Activated T-cell treated with anti-CD3 and anti-CD28 coated beads for 1 hour (primary cell): ENCODE results near the gene KRT14.
"Not testable (repeated sequence)": the region's sequence is repeated elsewhere in the genome, so short reads cannot be mapped to it uniquely, and the experiment has no call there.

Experiments
- DNase-seq: peaks from one replicate; pipeline ENCODE4 v3.0.0-alpha.2; 2020; ENCODE audit warnings: low read depth

The KRT14 gene

DNA sequence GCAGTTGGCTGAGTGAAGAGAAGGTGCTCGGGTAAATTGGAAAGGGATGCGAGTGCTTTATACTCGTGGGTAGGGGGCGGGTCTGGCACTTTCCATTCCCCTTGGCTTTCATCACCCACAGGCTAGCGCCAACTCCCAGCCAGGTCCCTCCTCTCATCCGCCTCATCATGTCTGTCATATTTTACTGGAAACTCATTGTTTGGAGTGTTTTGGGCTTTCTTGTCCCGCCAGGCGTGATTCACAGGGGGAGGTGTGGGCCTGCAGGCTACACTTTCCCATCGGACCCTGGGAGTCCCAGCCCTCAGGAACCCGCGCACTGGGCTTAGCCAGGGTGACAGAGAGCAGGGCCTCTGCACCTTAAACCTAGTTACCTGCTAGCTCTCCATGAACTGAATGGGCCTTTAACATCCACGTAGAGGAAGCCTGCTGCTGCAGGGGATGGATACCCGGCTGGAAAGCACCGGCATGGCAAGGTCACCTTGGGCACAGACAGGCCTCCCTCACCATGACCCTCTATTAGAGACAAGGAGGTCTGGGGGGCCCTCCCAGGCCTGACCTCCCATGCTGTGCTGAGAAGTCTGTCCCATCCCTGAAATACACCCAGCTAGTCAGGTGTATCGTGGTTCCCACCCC is at the start of gene KRT14:
TSS of gene KRT14 (minus strand) at position 33 of the 633 bp plus-strand sequence. CDS start 61 bp downstream, outside the sequence.
- DNase-seq, result no peak

DNA sequence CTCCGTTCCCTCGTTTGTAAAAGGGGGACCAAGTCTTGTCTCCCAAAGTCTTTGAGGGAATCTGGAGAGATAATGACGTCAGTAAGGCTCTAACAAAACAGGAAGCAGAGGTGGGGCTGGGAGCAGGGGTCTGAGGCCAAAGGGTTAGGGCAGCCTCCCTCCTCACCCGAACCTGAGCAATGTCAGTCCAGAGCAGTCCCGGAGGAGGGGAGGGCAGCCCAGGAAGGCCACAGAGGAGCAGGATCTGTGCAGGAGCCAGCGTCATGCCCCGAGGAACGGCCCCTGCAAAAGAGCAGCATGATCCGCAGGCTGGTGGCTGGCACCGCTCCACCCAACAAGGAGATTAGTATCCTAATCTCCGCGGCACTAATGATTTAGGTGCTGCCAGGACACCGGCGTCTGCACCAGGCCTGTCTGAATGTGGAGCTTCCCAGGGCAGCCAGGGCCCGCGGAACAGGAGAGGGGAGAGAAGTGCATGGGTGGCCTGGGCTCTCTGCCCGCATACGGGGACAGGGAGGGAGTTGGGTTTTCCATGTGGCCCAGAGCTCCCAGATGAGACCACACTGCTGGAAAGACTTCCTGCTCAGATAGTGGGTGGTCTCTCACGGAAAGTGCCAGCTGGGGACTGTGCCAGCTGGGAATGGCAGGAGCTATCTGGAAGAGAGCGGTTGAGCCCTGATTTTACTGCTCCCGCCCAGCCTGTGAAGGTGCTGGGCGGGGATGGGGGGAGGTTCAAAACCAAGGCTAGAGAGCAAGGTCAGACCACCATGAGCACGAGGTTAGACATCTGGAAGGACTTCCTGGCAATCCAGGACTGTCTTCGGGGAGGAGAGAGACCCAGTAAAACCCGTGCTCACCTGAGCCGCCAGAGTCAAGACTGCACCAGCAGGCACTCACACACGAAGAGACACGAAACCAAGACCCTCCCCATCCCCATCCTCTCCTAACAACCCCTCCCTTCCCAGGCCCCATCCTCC is 48.7 kb upstream of the KRT14 start:
- DNase-seq, result no peak

DNA sequence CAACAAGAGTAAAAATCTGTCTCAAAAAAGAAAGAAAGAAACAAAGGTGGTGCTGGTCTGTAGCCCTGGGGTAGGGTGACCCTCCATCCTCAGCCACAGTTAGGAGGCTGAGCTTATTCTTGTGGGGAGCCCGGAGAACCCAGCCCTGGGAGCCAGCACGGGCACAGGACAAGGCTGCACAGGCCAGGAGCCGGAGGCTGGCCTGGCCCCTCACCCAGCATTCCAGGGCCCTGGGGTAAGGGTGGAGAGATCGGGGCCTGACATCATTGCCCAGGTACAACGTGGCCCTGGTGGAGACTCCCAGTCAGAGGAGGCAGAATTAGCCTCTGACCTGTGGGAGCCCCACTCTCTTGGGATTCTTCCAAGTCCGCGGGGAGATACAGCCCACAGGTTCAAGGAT is 47.9 kb upstream of the KRT14 start:
- DNase-seq, result no peak

DNA sequence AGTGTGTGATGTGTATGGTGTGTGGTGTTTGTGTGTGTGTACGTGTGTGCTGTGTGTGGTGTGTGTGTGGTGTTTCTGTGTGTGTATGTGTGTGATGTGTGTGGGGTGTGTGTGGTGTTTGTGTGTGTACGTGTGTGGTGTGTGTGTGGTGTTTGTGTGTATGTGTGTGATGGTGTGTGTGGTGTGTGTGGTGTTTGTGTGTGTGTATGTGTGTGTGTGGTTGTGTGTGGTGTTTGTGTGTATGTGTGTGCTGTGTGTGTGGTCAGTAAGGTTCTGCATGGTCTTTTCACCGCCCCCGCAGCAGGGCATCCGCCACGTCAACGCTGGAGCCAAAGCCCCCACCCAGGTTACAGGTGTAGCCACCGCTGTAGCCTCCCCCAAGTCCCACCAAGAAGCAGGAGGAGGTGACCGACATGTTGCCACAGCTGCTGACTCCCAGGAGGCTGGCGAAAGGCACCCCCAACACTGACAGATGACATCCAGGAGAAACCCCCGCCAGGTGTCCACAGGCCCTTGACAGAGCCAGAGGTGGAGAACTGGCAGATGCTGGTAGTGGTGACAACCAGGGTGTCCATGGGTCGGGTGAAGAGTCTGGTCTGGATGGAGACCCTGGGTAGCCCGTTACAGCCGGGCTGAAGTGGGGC is 47.0 kb upstream of the KRT14 start:
- DNase-seq, result no peak

DNA sequence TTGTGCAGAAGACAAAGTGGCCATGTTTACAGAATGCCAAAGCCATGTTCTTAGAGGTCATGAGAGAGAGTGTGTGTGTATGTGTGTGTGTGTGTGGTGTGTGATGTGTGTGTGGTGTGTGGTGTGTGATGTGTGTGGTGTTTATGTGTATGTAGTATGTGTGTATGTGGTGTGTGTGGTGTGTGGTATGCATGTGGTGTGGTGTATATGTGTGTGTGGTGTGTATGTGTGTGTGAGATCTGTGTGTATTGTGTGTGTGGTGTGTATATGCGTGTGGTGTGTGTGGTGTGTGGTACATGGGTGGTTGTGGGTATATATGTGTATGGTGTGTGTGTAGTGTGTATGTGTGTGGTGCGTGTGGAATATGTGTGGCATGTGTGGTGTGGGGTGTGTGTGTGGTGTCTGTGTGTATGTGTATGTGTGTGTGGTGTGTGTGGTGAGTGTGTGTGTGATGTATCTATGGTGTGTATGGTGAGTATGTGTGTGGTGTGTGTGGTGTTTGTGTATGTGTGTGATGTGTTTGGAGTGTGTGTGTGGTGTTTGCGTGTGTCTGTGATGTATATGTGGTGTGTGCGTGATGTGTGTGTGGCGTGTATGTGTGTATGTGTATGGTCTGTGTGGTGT is 45.9 kb upstream of the KRT14 start:
- no peak for DNase-seq

DNA sequence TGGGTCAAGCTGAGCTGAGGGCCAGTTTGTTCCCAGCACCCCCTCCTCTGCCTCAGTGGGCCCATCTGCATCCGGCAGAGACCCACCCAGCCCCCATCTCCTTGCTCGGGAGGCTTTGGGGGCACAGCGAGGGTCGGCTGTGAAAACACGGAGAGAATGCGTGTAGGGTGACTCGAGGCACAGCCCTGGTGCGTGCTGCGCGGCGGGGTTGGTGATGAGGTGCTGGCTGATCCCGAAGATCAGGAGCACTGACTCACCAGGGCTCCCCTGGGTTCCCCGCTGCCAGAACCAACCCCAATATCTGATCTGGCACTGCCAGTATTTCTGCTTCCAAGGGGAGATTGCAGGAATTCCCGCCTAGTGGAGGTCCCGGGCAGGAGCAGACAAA is 45.2 kb upstream of the KRT14 start:
- no peak for DNase-seq

DNA sequence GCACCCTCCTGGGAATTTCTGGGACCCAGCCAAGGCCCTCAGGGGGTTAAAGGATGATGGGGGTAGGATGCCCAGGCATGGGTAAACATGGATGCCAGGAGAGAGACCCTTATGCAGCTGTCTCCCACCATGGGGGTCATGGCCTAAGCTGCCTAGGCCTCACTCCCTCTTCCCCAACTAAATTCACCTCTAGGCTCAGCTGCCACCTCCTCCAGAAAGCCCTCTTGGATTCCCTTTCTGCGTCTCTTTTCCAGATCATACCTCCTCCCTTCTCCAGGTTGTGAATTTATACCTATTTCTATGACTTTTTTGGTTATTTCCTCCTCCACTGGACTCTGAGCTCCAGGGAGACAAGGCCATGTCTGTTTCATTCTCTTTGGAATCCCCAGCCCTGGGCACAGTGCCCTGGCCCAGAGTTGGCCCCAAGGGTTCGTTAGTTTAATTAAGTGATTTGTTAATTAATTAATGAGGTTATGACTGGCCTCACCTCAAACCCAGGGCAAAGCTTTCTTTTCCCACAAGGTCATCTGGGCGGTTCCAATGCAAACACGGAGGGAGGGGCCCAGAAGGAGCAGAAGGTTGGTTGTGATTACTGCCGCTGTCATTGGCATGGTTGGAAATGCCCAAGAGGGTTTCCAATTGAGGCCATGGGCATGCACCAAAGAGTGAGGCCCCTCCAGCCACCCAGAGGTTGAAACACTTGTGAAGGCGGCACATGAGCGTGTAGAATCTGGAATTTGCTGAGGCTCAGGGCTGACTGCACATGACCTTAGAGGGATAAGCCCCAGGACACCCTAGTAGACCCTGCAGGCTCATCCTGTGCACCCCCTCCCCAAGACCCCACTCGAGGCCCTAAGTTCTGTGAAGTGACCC is 44.6 kb upstream of the KRT14 start:
- no peak for DNase-seq

DNA sequence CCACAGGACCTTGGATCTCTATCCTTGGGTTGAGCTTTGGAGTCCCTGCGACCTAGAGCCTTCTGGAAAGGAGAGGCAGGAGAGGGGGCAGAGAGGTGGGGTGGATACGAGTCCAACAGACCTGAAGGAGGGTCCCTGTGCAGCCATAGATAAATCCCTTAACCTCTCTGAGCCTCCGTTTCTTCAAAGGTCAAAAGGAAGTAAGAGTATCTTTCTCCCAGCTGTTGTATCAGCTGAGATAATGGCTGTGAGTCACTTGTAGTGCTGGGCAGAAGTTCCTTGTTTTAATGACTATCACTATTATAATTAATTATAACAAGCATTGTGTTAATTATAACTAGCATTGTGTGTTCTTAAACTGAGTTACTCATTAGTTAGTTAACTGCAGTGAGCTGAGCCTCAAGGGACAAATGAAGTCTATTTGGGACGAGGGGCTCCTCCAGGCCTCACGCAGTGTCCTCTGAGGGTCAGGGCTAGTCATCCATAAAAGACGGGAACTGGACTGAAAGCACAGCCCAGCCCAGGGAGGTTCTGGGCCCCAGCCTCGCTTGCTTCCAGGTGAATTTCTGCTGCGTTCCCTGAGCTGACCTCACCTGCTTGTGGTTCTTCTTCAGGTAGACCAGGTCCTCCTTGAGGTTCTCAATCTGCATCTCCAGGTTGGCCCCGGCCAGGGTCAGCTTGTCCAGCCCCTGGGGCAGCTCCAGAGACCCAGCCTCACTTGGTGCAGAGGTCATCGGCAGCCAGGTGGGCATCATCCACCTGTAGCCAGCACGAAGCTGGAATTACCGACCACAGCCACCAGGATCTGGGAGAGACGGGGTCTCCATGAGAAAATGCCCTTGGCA is 43.4 kb upstream of the KRT14 start:
- no peak for DNase-seq

DNA sequence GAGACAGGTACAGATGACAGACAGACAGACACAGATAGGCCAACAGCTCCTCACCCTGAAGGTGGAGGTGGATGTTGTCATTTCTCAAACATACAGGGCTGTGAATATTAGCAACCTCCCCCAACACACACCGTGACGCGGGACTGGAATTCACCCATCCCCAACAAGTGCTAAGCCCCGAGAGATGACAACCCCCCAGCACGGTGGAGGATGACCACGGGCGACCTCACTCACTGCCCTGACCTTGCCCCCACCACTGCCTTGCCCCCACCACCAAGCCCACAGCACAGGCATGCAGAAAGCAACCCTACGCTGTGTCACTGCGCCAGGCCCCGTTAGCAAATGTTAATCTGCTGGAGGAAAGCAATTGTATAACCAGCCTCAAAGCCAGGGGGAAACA is 42.6 kb upstream of the KRT14 start:
- no peak for DNase-seq

DNA sequence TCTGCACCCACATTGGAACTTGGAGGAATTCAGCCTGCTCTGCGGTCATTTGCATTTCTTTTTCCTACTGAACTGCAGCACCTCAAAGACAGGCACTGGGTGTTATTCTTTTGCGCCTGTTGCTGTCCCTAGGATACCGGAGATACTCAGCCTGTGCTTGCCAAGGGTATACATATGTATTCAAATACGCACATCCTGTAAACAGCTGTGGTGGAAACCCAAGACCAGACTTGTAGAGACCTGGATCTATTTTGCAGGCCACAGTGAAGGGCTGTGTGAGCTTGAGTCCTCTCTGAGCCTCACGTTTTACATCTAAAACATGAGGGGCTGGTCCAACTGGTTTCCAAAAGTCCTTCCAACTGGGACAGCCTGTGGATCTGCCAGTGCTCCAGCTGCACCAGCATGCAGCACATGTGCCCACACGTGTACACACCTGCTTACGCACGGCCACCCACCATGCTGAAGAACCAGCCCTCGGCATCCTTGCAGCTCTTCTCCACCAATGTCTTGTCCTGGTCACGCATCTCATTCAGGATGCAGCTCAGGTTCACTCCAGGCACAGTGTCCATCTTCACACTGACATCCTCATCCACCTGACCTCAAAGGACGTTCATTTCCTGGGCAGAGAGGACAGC is 42.0 kb upstream of the KRT14 start:
- DNase-seq, result not testable (repeated sequence)

DNA sequence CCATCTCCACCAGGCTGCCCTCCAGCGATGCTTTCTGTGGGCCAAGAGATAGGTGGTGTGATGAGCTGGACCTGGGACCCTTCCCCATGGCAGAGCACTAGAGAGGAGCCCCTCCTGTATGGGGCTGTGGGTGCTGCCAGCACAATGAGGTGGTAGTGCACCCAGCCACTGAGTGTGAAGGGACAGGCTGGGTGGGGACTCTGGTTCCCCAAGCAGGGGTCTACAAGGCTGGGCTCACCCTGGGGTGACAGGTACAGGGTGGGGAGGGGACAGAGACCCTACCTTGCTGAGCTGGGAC is 41.3 kb upstream of the KRT14 start:
- DNase-seq, result not testable (repeated sequence)

DNA sequence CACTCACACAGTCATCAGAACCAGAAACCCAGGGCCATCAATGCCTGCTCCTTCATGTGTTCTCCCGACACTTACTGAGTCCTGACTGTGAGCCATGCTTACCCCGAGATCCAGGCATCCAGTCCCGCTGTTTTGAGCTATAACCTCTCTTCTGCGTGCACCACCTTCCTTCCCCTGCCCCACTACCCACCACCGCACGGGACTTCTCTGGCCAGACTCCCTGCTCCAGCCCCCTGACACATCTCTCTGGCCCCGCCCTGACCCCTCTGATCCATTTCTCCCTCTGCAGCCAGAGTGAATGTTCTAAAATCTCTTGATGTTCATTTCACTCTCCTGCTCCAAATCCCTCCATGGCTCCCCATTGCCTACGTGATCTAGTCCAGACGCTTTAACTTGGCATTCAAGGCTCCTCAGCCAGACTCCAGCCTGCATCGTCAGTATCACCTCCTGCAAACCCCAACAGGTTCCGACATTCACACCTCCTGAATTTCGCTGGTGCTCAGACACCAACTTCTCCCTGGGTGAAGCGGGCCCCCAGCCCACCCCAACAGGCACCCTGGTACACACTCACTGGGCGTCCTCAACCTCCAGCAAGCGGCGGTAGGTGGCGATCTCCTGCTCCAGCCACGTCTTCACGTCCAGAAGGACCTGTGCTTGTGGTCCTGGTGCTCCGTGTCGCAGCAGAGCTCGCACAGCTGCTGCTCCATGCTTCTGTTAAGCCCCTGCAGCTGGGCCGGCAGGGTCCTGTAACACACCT is 40.8 kb upstream of the KRT14 start:
- no peak for DNase-seq

DNA sequence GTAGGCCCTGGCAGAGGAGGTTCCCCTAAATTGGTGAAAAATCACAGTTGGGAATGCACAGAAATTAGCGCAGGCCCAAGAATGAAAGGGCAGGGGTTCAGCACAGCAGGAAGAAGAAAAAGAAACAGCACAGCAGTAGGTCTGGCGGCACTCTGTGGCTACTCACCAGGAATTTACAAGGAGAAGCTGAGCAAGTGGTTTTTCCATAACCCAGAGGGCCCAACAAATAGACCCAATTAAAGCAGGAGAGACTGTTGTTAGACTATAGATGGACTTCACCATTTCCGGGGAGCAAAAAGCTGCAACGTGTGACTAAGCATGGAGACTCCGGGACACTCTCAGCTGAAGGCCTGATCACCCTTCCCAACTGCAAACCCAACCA is 40.2 kb upstream of the KRT14 start:
- not testable (repeated sequence) for DNase-seq

DNA sequence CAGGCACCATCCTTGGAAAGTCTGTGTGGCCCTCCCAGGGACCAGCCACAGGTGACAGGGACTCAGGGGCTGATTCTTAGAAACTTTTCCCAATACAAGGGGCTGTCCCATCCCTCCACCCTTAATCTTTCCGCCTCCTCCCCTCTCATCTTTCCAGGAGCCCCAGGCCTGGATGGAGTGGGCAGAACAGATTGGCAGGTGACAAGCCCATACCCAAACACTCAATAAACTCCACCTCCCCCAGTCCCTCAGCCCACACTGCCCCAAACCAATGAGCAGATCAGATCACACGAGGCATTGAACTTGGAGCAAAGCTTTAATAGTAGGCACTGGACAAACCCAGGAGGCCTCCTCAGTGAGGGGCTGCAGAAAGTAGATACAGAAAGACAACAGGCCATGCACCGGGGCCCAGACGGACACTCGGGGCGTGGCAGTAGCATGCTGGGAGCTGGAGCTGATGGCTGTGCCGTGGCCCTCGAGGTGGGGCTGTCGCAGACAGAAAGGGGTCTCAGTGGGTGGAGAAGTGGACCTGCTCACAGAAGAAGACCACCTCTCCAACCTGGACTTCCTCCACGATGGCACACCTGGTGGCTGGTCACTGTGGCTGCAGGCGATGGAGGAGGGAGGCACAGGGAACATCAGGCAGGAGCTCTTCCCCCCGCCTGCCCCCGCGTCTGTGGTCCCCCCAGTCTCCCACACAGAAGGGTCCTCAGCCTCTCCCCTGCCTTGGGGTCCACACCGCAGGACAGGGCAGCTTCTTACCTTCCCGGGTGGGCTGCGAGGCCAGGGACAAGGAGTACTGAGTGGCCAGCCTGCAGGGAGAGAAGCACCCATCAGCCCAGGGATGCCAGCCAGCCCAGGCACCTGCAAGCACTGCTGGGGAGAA is 39.6 kb upstream of the KRT14 start:
- DNase-seq, result not testable (repeated sequence)

DNA sequence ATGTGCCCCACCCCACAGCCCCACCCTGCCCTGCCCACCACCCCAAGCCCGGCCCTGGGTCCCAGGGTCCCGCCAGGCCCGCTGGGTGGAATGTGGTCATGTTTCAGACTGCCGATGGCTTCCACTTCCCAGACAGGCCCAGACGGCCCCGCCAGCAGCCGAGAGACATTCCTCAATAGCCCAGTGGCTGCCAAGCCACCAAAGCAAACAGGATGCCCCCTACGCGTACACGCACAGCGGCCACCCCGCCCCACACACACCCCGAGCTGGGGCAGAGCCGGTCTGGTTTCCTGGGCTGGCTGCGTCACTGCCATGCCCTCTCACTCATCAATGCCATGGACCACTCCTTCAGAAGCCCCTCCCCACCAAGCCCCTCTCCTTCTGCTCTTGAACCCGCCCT is 38.9 kb upstream of the KRT14 start:
- DNase-seq, result no peak

DNA sequence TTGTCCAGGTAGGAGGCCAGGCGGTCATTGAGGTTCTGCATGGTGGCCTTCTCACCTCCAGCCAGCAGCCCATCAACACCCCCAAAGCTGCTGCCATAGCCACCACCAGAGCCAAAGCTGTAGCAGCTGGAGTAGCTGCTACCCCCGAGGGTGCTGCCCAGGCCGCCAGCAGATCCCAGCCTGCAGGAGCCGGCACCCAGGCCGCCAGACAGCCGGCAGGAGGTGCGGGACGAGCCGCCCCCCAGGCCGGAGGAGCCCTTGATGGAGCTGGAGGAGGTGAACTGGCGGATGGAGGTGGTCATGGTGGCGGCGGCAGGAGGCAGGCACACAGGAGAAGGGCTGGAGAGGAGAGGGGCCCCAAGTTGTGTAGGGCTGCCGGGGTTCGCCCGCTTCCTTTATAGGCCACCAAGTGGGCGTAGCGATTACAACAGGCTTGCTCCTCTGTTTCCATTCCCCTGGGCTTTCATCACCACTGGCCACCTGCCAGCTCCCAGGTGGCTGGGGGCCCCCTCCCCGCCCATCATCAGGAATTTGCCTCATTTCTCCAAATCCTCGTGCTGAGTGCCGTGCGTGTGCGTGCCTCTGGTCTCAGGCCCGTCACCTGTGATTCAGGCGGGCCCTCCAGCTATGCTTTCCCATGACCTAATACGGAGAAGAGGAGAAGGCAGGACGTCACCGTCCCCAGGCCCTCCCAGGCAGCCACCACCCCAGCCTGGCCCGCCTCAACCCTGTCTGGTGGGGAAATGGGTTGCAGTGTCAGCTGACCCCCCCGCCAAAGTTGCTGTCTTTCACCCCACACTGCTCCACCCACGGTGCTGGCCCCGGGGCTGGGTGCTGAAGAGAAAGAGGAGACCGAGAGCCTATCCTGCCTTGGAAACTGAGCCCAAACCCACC is 37.8 kb upstream of the KRT14 start, which contains the start of gene KRT17:
TSS of gene KRT17 (minus strand) at position 368 of the 894 bp plus-strand sequence. CDS start at position 302, 66 bp downstream.
- DNase-seq, result no peak

DNA sequence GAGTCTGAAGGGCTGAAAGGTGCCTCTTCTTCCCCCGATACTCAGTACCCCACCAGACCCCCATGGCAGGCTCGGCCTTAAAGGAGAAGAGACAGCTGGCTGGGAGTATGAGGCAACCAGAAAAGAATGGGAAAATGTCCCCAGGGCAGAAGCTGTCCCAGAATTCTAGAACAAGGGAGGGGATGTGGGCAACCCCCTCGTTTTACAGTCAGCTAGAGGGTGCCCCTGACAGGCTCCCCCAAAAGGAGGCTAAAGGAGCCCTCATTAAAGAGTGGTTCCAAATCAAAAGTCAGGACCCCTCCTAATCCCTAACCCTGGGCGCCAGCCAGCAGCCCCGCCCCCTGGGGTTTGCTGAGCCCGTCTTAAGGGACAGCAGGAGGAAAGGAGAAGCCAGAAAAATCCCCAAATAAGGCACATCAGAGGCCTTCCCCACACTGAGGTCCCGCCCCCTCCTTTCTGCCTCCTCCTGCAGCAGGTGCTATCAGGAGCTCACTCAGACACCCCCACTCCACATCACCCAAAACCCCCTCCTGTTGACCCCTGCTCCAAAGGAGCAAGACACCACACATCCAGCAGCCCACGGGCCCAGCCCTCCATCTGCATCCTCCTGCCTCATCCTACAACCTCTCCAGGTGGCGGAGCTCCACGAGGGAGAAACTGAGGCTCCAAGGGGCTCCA is 36.6 kb upstream of the KRT14 start:
- not testable (repeated sequence) for DNase-seq
